Caco-2 (cell line): ENCODE data around the gene KRTAP10-6. TPM values are rescaled to one million over a fixed set of nuclear protein-coding genes. Genes with fewer than 3 reads are reported as not detected.

ENCODE experiments used
- BruUV-seq: library from RNA; stranded (reverse); fragments of 400-500 nt; replicated peaks from 2 replicates; lab custom pipeline; 2021; lab: Mats Ljungman, UMichigan
- CTCF ChIA-PET: fragments of 300-600 bp; sonication (Branson Sonifier 250); formaldehyde crosslinking; loops from one replicate; lab custom pipeline; 2022; ENCODE audit warnings: antibody characterized with exemption; lab: Charles Lee
- POLR2A ChIA-PET: fragments of 300-600 bp; sonication (Branson Sonifier 250); formaldehyde crosslinking; loops from one replicate; lab custom pipeline; 2022; ENCODE audit warnings: antibody characterized with exemption; lab: Charles Lee
- DNase-seq, 2 experiments: peaks; one replicate each; pipeline versions ENCODE4 v3.0.0 to v3.0.0-alpha.2; 2020 to 2022
- H3K27me3 ChIP-seq: replicated peaks from 2 replicates; pipeline ENCODE4 v1.6.0; 2011; ENCODE audit warnings: low read length; ENCODE audit not compliant: control insufficient read depth, insufficient read depth
- H3K36me3 ChIP-seq: 2 replicates; pipeline ENCODE4 v1.5.1; 2011; ENCODE audit warnings: low read length; ENCODE audit not compliant: control insufficient read depth, insufficient read depth
- H3K4me1 ChIP-seq: fragments of 250-450 bp; sonication (Bioruptor Pico); 2 replicates; pipeline ENCODE4 v1.5.1; 2020; ENCODE audit warnings: mild to moderate bottlenecking
- H3K4me3 ChIP-seq: 2 replicates; pipeline ENCODE4 v1.5.1; 2011; ENCODE audit warnings: low read depth, mild to moderate bottlenecking, control low read depth, low read length
- H3K9me3 ChIP-seq: fragments of 250-450 bp; sonication (Bioruptor Pico); 2 replicates; pipeline ENCODE4 v1.5.1; 2020; ENCODE audit warnings: mild to moderate bottlenecking, moderate library complexity
- H3K27ac Mint-ChIP-seq: one replicate; pipeline ENCODE4 v1.8.0; 2022; ENCODE audit warnings: mixed read lengths; ENCODE audit not compliant: unreplicated experiment
- H3K27me3 Mint-ChIP-seq: one replicate; pipeline ENCODE4 v1.8.0; 2022; ENCODE audit warnings: mixed read lengths; ENCODE audit not compliant: insufficient read depth, unreplicated experiment
- H3K36me3 Mint-ChIP-seq: one replicate; pipeline ENCODE4 v1.8.0; 2022; ENCODE audit warnings: mild to moderate bottlenecking, mixed read lengths; ENCODE audit not compliant: insufficient read depth, unreplicated experiment
- H3K4me1 Mint-ChIP-seq: one replicate; pipeline ENCODE4 v1.8.0; 2022; ENCODE audit warnings: low read depth, mixed read lengths; ENCODE audit not compliant: unreplicated experiment
- H3K4me3 Mint-ChIP-seq: one replicate; pipeline ENCODE4 v1.8.0; 2022; ENCODE audit warnings: mild to moderate bottlenecking, moderate library complexity, mixed read lengths; ENCODE audit not compliant: unreplicated experiment
- H3K9me3 Mint-ChIP-seq: one replicate; pipeline ENCODE4 v1.8.0; 2022; ENCODE audit warnings: mixed read lengths; ENCODE audit not compliant: unreplicated experiment
- CTCF ChIP-seq, 2 experiments: fragments of 200-600 bp in 1 of 2; IDR thresholded peaks; 1 replicate in 1 of 2; 2 replicates in 1 of 2; pipeline versions ENCODE4 v1.5.1 to v1.8.0; 2011 to 2022; ENCODE audit warnings: antibody characterized with exemption in 1 of 2, control low read depth in 1 of 2, inconsistent platforms in 1 of 2, low read depth in 1 of 2, low read length in 1 of 2, mild to moderate bottlenecking in 1 of 2, moderate library complexity in 1 of 2; ENCODE audit not compliant: insufficient read depth in 1 of 2, severe bottlenecking in 1 of 2, unreplicated experiment in 1 of 2
- intact Hi-C: fragments of 100-400 bp; cut with micrococcal nuclease; formaldehyde crosslinking; loops from one replicate; pipeline ENCODE4 v1.10.0; 2022; ENCODE audit not compliant: unreplicated experiment
- total RNA-seq: library from RNA; stranded (reverse); gene quantifications from 2 replicates; pipeline ENCODE4 v1.2.3, GENCODE V29; 2022

Gene KRTAP10-6
- total RNA-seq, 1 experiment from 2014 or later, result not detected

GRCh38 chr21:44572959-44573583, 19.2 kb downstream of the KRTAP10-6 start:
- Histone ChIP-seq H3K4me3 (no peak overlapping the region), H3K4me1 (no peaks in the 10 kb centered on the region), H3K9me3 (peaks cover 7% of the 10 kb centered on the region; the same call in 1 of the 2 replicates), H3K36me3 (no peaks in the 10 kb centered on the region), H3K27me3 (no peaks in the 10 kb centered on the region)
- CTCF ChIA-PET, result no interaction called here
- Mint-ChIP-seq H3K4me3 (no peak overlapping the region), H3K27ac (no peak overlapping the region), H3K27me3 (peaks cover 6% of the 10 kb centered on the region), H3K36me3 (no peaks in the 10 kb centered on the region), H3K4me1 (peaks cover 8% of the 10 kb centered on the region), H3K9me3 (peaks cover 40% of the 10 kb centered on the region)
- DNase-seq, result no peak
- intact Hi-C loops, result no loop called here
- TF ChIP-seq CTCF (IDR thresholded peaks at IDR 0.05; ENCODE audit: insufficient read depth in 1 of 2, low read depth in 1 of 2, low read length in 1 of 2, severe bottlenecking in 1 of 2, unreplicated experiment in 1 of 2), result no peak
- no TSS peak for BruUV-seq
- POLR2A ChIA-PET, result no interaction called here

GRCh38 chr21:44571844-44572782, 20.2 kb downstream of the KRTAP10-6 start:
- ChIA-PET CTCF (no interaction called here), POLR2A (no interaction called here)
- Histone ChIP-seq H3K4me1 (no peaks in the 10 kb centered on the region), H3K36me3 (no peaks in the 10 kb centered on the region), H3K9me3 (peaks cover 7% of the 10 kb centered on the region; the same call in 1 of the 2 replicates), H3K27me3 (no peaks in the 10 kb centered on the region), H3K4me3 (no peak overlapping the region)
- intact Hi-C loops, result no loop called here
- Mint-ChIP-seq H3K4me3 (no peak overlapping the region), H3K27me3 (peaks cover 6% of the 10 kb centered on the region), H3K36me3 (no peaks in the 10 kb centered on the region), H3K9me3 (peaks cover 31% of the 10 kb centered on the region), H3K4me1 (peaks cover 8% of the 10 kb centered on the region), H3K27ac (no peak overlapping the region)
- no peak for TF ChIP-seq CTCF (IDR thresholded peaks at IDR 0.05; ENCODE audit: insufficient read depth in 1 of 2, low read depth in 1 of 2, low read length in 1 of 2, severe bottlenecking in 1 of 2, unreplicated experiment in 1 of 2)
- no peak for DNase-seq
- no TSS peak for BruUV-seq

- H3K9me3 ChIP-seq, result peaks cover 7% of the 10 kb centered on the region; the same call in 1 of the 2 replicates
- CTCF ChIA-PET, result no interaction called here
- POLR2A ChIA-PET, result no interaction called here
- no peak for TF ChIP-seq CTCF (IDR thresholded peaks at IDR 0.05; ENCODE audit: insufficient read depth in 1 of 2, low read depth in 1 of 2, low read length in 1 of 2, severe bottlenecking in 1 of 2, unreplicated experiment in 1 of 2)
- Mint-ChIP-seq H3K4me3 (no peak overlapping the region), H3K4me1 (peaks cover 8% of the 10 kb centered on the region), H3K9me3 (peaks cover 26% of the 10 kb centered on the region), H3K27me3 (peaks cover 6% of the 10 kb centered on the region), H3K36me3 (no peaks in the 10 kb centered on the region), H3K27ac (no peak overlapping the region)
- no peaks in the 10 kb centered on the region for H3K4me1 ChIP-seq
- H3K4me3 ChIP-seq, result no peak overlapping the region
- intact Hi-C loops, result no loop called here
- no peak for DNase-seq
- BruUV-seq, result no TSS peak
- H3K36me3 ChIP-seq, result no peaks in the 10 kb centered on the region
- no peaks in the 10 kb centered on the region for H3K27me3 ChIP-seq
Observed at GRCh38 chr21:44571296-44571695, 21.0 kb downstream of the KRTAP10-6 start.
